HG03571 (cell line): ENCODE data around the gene GALNT16.
"Not testable (repeated sequence)": the region's sequence is repeated elsewhere in the genome, so short reads cannot be mapped to it uniquely, and the experiment has no call there.

Source experiments
- ATAC-seq: cut with Tn5 transposase; IDR thresholded peaks from one replicate; pipeline ENCODE4 v1.9.1; 2021; ENCODE audit not compliant: unreplicated experiment

GALNT16 gene

GRCh38 chr14:69284170-69284569 lies 24.2 kb downstream of the GALNT16 start:
- no peak for ATAC-seq

GRCh38 chr14:69285661-69286255 lies 25.8 kb downstream of the GALNT16 start:
- ATAC-seq, result no peak

GRCh38 chr14:69287098-69288010 lies 27.4 kb downstream of the GALNT16 start:
- no peak for ATAC-seq

GRCh38 chr14:69288011-69288771 lies 28.2 kb downstream of the GALNT16 start:
- ATAC-seq, result no peak

- ATAC-seq, result no peak
These were observed 29.2 kb downstream of the GALNT16 start for GRCh38 chr14:69288956-69289705.

GRCh38 chr14:69289811-69290520 lies 30.0 kb downstream of the GALNT16 start:
- ATAC-seq, result no peak

- not testable (repeated sequence) for ATAC-seq
These were observed 30.9 kb downstream of the GALNT16 start for GRCh38 chr14:69290881-69291280.

GRCh38 chr14:69291396-69291795 lies 31.4 kb downstream of the GALNT16 start:
- ATAC-seq, result no peak

- ATAC-seq, result no peak
These were observed 32.1 kb downstream of the GALNT16 start for GRCh38 chr14:69291891-69292561.

GRCh38 chr14:69298131-69299071 lies 38.4 kb downstream of the GALNT16 start:
- no peak for ATAC-seq

GRCh38 chr14:69299286-69300035 lies 39.5 kb downstream of the GALNT16 start:
- no peak for ATAC-seq

GRCh38 chr14:69300601-69301221 lies 40.8 kb downstream of the GALNT16 start:
- ATAC-seq, result no peak

- no peak for ATAC-seq
These were observed 43.1 kb downstream of the GALNT16 start for GRCh38 chr14:69303086-69303485.

- no peak for ATAC-seq
These were observed 52.6 kb downstream of the GALNT16 start for GRCh38 chr14:69312608-69313007.

- ATAC-seq, result no peak
These were observed 53.2 kb downstream of the GALNT16 start for GRCh38 chr14:69313176-69313575.

- ATAC-seq, result no peak
These were observed 54.4 kb downstream of the GALNT16 start for GRCh38 chr14:69314327-69314726.

- ATAC-seq, result no peak
These were observed 55.3 kb downstream of the GALNT16 start for GRCh38 chr14:69315301-69315700.
